ENCODE results near the gene DNAJB14.

Gene DNAJB14

DNA sequence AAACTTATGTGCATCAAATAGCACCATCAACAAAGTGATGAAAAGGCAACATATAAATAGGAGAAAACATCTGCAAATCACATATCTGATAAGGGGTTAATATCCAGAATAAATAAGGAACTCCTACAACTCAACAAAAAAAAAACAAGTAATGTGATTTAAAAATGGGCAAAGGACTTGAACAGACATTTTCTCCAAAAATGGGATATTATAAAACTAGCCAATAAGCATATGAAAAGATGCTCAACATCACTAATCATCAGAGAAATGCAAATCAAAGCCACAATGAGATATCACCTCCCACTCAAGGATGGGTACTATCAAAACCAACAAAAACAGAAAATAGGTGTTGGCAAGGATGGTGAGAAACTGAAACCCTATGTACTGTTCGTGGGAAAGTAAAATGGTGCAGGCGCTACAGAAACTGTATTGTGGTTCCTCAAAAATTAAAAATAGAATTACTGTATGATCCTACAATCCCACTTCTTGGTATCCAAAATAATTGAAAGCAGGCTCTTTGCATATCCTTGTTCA is 2.4 kb downstream of the DNAJB14 start:
- no peak for DNase-seq

DNA sequence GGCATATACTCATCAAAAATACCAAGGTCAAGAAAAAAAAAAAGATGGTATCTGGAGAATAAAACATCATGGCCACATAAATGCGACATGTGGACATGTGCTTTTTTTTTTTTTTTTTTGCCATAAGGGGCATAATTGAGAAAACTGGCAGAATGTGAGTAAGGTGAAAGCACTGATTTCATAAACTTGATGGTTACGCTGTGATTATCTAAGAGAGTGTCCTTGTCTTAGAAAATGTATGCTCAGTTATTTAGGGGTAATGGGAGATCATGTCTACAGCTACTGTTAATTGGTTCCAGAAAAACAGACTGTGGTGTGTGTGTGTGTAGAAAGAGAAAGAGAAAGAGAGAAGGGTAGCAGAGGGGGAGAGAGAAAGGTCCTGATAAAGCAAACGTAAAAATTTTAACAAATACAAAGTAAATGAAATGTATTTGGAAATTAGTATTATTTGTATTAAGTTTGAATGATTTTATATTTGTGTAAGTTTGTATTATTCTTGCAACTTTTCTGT is 8.1 kb downstream of the DNAJB14 start:
- no peak for DNase-seq

DNA sequence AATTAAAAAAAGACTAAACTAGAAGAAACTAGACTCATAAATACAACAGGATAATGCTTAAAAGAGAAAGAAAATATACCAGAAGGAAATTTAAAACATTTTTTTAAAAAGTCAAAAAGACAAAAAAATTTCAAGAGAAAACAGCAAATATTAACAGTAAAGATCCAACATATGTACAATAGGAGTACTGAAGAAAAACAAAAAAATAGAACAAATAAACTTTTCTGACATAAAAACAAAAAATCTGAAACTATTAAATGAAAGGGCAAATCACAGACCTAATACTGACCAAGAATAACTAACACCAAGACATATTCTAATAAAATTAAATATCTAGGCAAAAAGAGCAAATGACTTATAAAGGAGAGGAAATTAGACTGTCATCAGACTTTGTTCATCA is 11.5 kb downstream of the DNAJB14 start:
- no peak for DNase-seq

DNA sequence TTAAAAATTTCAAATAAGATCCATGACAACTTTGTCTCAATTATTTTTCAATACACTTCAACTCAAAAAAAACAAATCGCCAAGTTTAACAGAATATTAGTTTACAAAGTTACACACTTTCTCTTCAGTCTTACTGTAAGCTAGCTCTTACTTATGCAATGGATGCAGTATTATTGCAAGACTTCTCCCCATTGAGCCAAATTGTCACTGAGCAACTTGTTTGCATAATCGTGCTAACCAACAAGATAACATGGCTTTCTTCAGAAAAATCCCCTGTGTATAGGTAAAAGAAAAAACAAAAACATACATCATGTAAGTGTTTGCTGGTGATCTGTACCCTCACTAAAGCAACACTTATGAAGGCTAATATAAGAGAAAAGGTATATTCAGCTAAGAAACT is 18.9 kb downstream of the DNAJB14 start:
- no peak for DNase-seq

DNA sequence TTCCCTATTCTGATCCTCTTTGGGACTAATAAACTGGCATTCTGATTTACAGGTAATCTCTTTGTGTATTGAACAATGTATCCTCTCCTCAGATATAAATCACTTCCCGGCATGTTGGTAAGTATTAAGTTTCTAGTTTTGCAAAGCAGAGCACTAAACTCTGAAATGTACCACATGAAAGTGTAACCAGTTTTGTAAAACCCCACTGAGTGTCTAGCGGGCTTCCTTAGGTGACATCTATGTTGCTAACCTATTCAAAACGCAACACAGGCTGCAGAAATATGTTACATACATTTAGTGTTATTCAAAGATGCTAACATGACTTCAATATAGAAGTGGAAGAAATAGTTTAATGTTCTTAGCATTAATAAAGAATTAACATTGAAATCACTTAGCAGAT is 25.2 kb downstream of the DNAJB14 start:
- DNase-seq: no peak

DNA sequence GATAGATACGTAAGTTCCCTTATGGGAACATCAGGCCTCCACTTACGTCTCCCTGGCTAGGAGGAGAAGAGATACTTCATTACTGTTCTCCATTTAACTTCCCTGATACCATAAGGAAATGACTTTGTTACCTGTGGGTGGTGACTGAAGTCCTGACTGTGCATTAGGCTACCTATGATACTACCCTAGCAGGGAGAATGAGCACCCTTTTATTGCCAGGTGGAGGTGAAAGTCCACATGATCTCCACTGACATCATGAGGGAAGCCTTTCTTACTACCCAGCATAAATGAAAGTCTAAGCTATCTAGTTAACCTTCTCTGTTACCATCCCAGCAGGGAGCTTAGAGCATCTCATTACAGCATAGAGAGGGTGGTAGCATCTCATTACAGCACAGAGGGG is 27.8 kb downstream of the DNAJB14 start:
- DNase-seq: no peak

DNA sequence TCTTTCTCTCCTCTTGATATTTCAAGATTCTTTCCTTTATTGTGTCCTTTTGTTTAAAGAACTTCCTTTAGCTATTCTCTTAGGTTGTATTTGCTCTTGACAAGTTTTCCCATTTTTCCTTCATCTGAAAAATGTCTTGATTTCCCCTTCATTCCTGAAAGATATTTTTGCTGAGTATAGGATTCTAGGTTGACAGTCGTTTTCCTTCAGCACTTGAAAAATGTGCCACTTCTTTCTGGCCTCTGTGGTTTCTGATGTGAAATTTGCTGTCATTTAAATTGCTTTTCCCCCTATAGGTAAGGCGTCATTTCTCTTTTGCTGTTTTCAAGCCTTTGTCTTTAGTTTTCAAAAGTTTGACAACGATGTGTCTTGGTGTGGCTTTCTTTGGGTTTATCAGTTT is 28.8 kb downstream of the DNAJB14 start:
- DNase-seq: no peak

DNA sequence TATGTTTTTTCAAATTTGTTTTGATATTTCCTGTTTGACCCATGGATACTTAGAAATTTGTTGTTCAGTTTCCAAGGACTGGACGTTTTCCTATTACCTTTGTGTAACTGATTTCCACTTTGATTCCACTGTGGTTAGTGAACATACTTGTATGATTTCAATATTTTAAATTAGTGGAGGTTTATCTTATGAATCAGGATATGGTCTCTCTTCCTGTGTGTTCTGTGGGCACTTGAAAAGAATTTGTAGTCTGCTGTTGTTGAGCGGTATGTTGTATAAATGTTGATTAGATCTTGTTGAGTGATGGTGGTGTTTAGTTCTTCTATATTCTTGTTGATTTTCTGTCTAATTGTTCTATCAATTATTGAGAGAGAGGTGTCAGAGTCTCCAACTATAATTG is 31.0 kb downstream of the DNAJB14 start:
- no peak for DNase-seq

DNA sequence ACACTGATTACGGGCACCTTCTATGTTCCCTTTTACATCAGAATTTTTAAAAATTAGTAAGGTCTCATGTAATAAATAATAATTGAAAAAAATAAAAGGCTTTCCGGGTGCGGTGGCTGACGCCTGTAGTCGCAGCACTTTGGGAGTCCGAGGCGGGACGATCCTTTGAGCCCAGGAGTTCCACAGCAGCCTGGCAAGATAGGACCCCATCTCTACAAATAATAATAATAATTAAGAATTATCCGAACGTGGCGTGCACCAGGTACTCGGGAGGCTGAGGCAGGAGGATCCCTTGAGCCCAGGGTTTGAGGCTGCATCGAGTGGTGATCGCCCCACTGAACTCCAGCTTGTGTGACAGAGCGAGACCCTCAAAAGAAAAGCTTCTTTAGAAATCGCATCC is 51.4 kb downstream of the DNAJB14 start:
- DNase-seq: no peak

DNA sequence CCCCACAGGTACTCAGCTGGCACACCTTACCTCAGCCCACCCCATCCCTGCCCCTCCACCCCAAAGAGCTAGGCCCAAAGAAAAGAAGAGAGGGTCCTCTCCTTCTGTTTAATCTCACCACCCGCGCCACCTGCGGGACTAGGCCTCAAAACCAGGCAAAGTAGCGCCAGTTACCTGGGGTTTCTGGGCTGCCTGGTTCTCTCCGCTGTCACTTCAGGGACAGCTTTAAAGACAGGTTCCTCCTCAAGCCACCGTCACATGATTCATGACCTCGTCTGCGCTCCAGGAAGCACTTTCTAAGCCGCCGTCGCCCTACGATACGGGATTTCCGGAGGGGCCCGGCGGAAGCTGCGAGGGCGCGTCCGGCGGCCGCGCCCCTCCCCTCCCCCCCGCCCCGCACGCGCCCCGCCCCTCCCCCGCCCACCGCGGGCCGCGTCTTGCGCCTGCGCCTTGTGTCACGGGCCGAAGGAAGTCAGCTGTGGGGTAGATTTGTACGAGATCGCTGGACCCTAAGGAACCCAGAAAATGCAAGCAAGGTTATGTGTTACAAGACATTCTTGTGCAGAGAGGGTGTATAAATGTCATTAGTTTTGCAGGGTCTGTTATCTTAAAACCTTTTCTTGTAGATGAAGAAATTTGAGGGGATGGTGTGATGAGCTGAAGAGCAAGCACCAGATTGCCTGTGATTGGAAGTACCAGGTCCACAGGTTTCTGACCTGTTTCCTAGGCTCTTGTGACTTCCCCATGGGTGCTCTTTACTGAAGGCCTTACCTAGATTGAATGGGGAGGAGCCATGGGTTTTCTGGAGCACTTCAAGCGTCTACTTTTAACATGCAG is 52.0 kb downstream of the DNAJB14 start, which contains the start of gene LAMTOR3:
Gene LAMTOR3 (minus strand): TSS at position 267 of the 837 bp plus-strand sequence. CDS start 464 bp downstream, outside the sequence.
- peak; percentile 81 for DNase-seq

DNA sequence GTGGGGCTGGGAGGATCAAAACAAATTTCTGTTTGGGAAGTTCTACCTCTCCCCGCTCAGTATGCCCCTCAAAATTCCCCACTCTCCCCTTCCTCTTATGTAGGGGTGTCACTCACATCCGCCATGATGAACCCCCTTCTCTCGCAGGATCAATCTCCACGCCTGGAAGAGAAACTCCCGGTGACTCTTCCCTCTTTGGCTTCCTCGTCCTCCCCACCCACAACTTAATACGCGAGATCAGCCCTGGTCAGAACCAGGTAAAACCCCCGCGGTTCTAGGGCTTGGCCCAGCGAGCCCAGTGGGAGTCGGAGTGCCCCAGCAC is 52.6 kb downstream of the DNAJB14 start:
- no peak for DNase-seq

DNA sequence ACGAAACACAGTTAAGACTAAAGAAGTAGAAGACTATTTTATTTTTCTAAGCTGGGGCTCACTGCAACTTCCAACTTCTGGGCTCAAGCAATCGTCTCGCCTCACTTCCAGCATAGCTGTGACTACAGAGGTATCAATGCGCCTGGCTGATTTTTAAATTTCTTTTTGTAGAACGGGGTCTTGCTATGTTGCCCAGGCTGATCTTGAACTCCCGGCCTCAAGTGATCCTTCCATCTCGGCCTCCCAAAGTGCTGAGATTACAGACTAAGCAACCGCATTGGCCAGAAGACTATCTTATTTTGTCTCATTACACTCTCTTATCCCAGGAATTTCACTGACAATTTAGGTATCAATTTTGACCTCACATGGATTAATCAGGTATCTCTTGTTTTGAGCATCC is 53.4 kb downstream of the DNAJB14 start:
- no peak for DNase-seq

DNA sequence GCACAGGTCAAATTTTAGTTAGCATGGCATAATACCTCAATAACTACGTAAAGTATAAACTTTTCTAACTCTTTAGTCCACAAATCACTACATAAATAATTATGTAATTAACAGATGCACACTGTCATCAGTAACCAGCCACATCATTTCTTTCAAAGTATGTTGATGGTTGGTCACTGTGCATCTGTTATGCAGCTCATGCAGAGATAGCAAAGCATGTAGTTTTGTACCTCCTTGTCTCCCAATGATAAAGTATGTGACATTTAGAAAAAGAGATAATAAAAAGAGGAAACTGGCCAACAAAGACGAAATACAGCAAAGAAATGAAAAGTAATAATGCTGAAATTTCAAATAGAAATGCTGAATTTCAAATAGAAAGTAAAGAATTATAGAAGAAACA is 55.1 kb downstream of the DNAJB14 start:
- DNase-seq: no peak

DNA sequence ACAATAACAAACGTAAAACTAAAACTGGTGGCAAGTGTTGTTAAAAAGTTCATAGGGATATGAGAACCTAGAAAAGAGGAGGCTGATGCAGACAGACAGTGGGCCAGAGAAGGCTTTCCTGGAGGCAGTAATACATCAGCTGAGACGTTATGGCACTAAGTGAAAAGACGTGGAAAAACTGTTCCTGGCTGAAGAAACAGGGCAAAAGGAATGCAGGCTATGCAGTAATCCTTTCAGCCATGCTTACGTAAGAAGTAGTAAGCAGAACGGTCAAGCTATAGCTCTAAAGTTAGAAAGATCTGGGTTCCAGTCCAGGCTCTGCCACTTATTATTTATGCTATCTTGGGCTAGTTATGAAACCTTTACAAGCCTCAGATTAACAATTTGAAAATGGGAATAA is 58.6 kb downstream of the DNAJB14 start:
- DNase-seq: no peak

DNA sequence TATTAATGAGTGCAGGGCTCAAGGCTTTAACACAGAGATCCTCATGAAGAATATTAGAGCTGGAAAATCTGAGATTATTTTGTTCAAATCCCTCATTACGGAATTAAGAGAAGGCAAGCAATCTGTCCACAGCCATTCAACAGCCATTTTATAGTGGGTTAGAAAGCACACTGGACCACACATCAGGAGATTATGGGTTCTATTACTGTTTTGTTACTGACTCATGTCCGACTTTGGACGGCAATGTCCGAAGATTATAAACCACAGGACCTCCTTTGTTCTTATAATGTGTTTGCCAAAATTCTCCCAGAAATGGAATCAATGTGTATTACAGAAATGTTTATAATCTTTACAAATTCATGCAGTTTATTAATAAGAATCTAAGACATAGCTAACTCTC is 60.3 kb downstream of the DNAJB14 start:
- DNase-seq: no peak

DNA sequence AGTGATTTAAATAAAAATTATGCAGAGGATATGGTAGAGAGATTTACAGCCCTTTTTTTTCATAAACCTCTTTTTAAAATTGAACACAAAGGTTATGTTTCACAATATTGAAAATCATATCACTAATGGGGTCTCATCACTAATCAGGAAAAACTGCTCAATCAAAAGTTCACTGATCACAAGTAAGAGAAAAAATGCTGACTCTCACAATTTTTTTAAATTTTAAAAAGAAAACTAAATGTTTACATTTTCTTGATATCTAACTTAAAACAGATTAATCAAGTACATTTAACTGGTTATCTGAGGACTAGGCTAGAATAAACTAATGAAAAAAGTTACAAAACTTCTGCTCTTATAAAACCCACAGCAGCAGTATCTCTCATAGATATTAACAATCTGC is 60.7 kb downstream of the DNAJB14 start:
- no peak for DNase-seq

DNA sequence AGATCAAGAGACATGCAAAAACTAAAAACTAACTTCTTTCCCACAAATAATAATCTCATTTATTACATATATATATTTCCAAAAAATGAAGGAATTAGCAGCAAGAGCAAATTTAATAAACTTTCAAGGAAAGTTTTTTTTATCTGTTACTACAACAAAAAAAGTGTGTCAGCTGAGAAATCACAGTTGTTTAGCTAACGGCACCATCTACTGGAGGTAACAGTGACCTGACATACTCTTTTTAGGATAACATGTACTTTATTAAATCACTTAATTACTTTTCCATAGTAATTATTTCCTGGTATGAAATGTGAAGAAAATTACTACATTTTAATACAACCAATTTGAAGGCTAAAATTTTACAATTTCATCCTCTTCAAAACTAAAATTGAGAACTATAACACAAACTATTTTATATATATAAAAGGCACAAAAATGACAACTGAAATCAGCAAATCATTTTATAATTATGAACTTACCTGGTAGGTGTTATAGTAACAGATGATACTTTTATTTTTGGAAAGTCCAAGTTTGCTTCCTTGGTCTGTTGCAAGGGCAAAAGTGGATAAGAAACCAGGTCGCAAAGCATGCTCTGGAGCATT is 61.3 kb downstream of the DNAJB14 start:
- no peak for DNase-seq

DNA sequence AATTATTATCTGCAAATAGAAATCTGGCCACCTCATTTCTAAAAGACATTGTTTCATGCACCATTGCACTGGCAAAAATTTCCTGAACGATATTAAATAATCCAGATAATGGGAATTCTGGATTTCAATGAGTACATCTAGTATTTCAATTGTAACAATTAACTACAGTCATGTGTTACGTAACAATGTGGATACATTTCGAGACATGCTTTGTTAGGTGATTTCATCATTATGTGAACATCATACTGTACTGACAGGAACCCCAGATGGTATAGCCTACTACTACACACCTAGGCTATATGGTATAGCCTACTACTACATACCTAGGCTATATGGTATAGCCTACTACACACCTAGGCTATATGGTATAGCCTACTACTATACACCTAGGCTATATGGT is 67.0 kb downstream of the DNAJB14 start:
- DNase-seq: no peak

DNA sequence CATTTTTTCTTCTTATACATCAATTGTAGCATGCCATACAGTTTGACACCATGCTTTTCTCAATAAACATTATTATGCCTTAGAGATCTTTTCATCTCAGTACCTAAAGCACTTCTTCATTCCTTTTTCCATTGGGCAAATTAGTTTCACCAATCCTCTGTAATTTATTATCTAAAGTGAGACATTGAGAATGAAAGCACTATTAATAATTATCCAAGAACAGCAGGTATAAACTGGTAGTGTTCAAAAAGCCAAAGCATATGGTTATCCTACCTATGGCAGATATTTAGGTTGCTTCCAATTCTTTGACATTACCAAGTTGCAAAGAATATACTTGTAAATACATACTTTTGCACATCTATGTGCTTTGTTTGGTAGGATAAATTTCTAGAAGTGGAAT is 67.8 kb downstream of the DNAJB14 start:
- no peak for DNase-seq

DNA sequence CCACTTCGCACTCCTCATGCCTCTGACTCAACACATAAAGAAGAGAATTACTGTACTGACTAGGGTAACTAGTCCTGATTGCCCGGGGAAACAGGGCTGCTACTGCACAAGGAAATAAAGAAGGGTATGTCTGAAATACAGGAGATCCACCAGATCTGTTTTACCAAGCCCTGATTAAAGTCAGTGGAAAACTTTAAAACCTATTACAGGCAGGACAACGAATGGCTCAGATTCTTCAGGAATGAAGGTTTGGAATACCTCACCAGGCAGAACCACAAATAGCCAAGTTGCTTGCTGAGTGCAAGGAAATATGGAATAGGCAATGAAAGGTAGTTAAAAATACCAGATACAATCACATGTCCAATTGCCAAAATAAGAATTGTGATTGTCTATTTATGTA is 69.5 kb downstream of the DNAJB14 start:
- no peak for DNase-seq

DNA sequence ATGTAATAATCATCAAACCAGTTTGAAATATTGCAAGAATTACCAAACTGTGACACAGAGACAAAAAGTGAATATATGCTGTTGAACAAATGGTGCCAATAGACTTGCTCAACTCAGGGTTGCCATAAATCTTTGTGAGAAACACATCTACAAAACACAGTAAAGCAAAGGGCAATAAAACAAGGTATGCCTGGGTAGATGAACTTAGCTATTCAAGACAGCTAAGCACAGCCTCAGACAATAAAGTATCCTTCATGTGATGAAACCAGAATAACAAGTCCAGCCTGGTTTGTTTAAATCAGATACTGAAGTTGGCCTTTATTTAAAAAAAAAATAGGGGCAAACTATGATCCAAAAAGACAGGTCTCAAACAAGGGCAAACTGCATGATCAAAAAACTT is 71.3 kb downstream of the DNAJB14 start:
- DNase-seq: no peak

DNA sequence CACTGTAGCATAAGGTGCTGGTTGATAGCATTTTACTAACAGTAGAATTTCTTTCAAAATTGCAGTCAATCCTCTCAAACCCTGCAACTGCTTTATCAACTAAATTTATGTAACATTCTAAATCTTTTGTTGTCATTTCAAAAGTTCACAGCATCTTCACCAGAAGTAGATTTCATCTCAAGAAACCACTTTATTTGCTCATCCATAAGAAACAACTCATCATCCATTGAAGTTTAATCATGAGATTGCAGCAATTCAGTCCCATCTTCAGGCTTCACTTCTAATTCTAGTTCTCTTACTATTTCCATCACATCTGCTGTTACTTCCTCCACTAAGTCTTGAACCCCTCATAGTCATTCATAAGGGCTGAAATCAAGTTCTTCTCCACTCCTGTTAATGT is 73.8 kb downstream of the DNAJB14 start:
- no peak for DNase-seq

DNA sequence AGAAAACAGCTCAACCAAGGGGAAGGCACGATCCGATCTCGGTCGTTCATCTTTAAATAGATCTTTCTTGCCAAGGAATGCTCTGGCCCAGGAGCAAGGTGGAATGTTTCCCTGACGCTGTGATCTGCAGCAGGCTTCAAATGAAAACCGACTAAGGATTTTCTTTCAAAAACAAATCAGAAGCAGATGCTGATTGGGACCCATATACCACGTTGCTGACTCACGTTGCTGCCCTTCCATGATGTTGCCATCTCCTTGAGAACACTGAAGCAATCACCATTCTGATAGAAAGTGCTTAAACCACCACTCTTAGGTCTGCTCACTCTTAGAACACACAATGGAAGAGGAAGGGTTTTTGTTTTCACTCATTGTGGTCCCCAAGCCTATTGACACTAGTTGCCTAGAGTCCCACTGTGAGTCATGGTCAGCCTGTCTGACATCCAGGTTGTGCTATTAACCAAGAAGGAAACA is 78.3 kb downstream of the DNAJB14 start:
- DNase-seq: no peak

DNA sequence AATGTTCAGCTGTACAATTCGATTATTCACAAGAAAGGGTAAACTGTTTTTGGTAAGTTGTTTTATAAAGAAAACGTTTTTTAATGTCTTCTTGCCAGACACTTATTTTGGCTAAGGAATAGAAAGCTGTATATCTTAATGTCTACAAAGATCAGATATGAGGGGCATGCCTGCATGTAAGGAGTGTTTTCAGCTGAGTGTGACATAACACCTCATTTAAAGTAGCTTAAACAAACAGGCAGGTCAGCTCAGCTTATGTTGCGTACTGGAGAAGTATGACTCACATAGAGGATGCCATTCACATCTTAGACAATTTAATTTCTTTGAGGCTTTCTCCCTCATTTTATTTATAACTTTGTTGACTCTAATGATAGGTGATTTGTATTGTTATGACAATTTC is 82.6 kb downstream of the DNAJB14 start:
- no peak for DNase-seq

Data from SIG-M5 (cell line).